ENCODE data around the gene ARL16. TPM values are rescaled to one million over a fixed set of nuclear protein-coding genes. Genes with fewer than 3 reads are reported as not detected.

ARL16 gene
- total RNA-seq, 1 experiment from 2014 or later = 41.7 TPM

DNA sequence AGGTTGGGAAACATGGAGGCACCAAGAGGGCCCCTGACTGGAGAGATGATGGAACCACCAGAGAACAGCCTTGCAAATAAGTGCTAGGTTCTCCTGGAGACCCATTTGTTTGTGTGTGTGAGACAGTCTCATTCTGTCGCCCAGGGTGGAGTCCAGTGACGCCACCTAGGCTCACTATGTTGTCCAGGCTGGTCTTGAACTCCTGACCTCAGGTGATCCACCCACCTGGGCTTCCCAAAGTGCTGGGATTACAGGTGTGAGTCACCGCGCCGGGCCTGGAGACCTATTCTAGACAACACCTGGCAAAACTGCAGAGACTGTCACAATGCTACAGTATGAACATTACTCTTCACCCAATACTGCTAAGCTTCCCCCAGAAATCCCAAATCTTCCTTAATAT, 48.2 kb downstream of the ARL16 start:
- intact Hi-C loops (cut with micrococcal nuclease; ENCODE audit: unreplicated experiment) = loop anchor here (5.0 kb wide), 2 partner anchors 47 to 77 kb away; partner anchors contain the start of genes ARL16, HGS and SLC25A10
- Histone ChIP-seq H3K4me2 (peak overlapping the region; percentile 91), H3K27ac (no peak overlapping the region), H3K4me1 (replicated peaks; ENCODE audit: insufficient read depth) (peaks cover 11% of the 10 kb centered on the region; the same call in 1 of the 2 replicates), H2AFZ (no peak overlapping the region), H3K79me2 (ENCODE audit: low read depth) (peaks cover 54% of the 10 kb centered on the region), H3K4me3 (peak overlapping the region; percentile 96; the same call in 1 of the 2 replicates), H3K9me3 (ENCODE audit: insufficient read depth, low read depth) (no peaks in the 10 kb centered on the region), H3K36me3 (ENCODE audit: low read depth) (no peaks in the 10 kb centered on the region), H3F3A (ENCODE audit: insufficient read depth, low read depth) (peaks cover 10% of the 10 kb centered on the region; the same call in 1 of the 2 replicates), H3K9me2 (ENCODE audit: insufficient read depth) (no peaks in the 10 kb centered on the region), H3K27me3 (ENCODE audit: insufficient read depth, low read depth) (no peaks in the 10 kb centered on the region), H4K20me1 (ENCODE audit: insufficient read depth) (peaks cover 39% of the 10 kb centered on the region)
- POLR2A ChIA-PET (ENCODE audit: unreplicated experiment) = no interaction called here
- no TSS peak for BruUV-seq (replicated peaks)
- TF ChIP-seq CTCF (conservative IDR thresholded peaks at IDR 0.05) = no peak
- no peak for TF ChIP-seq EZH2 (IDR thresholded peaks at IDR 0.05; ENCODE audit: low read depth)
- DNase-seq = peak; percentile 59 to 67
- CTCF ChIA-PET = no interaction called here

GRCh38 chr17:81631482-81631881, 52.1 kb downstream of the ARL16 start:
- Histone ChIP-seq H4K20me1 (ENCODE audit: insufficient read depth) (peaks cover 42% of the 10 kb centered on the region), H3K9me2 (ENCODE audit: insufficient read depth) (no peaks in the 10 kb centered on the region), H3K27ac (no peak overlapping the region), H3K9me3 (ENCODE audit: insufficient read depth, low read depth) (no peaks in the 10 kb centered on the region), H3K4me3 (no peak overlapping the region), H3K4me1 (replicated peaks; ENCODE audit: insufficient read depth) (peaks cover 6% of the 10 kb centered on the region; the same call in 1 of the 2 replicates), H2AFZ (no peak overlapping the region), H3K79me2 (ENCODE audit: low read depth) (peaks cover 57% of the 10 kb centered on the region), H3K36me3 (ENCODE audit: low read depth) (0 out of 2 replicates have a peak, but pooled peaks cover 4% of the 10 kb centered on the region), H3F3A (ENCODE audit: insufficient read depth, low read depth) (peaks cover 10% of the 10 kb centered on the region; the same call in 1 of the 2 replicates), H3K4me2 (no peak overlapping the region), H3K27me3 (ENCODE audit: insufficient read depth, low read depth) (no peaks in the 10 kb centered on the region)
- DNase-seq = no peak
- TF ChIP-seq EZH2 (IDR thresholded peaks at IDR 0.05; ENCODE audit: low read depth) (no peak), CTCF (conservative IDR thresholded peaks at IDR 0.05) (no peak)
- CTCF ChIA-PET = no interaction called here
- POLR2A ChIA-PET (ENCODE audit: unreplicated experiment) = interaction anchor here (0.6 kb wide), 1 partner anchor 123 kb away, joined by 14 read pairs; no protein-coding TSS in a partner anchor
- BruUV-seq (replicated peaks) = no TSS peak
- intact Hi-C loops (cut with micrococcal nuclease; ENCODE audit: unreplicated experiment) = no loop called here

Small RNAs within 50 kb of the gene (microRNA-seq; reads per million reads assigned to microRNA genes)
- not detected for gene MIR6786 (ENCODE audit: borderline number of aligned reads, borderline replicate concordance)

Other genes starting within 250 kb of the ARL16 start
- gene ACTG1, start 171.0 kb downstream of the ARL16 start, total RNA-seq (2021) = 3,629 and 4,502 TPM in 2 replicates
- 4.3 and 11.5 TPM in 2 replicates for gene FSCN2, start 155.4 kb downstream of the ARL16 start, total RNA-seq (2021)
- gene FAAP100, start 131.4 kb downstream of the ARL16 start, total RNA-seq (2021) = 34.0 and 43.8 TPM in 2 replicates
- 154 and 208 TPM in 2 replicates for gene NPLOC4, start 46.7 kb downstream of the ARL16 start, total RNA-seq (2021)
- gene TSPAN10, start 46.6 kb downstream of the ARL16 start, total RNA-seq (2021) = 8.6 and 15.0 TPM in 2 replicates
- 0.68 and 1.3 TPM in 2 replicates for gene PDE6G, start 27.3 kb downstream of the ARL16 start, total RNA-seq (2021)
- 40.2 and 66.0 TPM in 2 replicates for gene OXLD1, start 17.2 kb downstream of the ARL16 start, total RNA-seq (2021)
- 29.3 and 30.0 TPM in 2 replicates for gene CCDC137, start 17.1 kb downstream of the ARL16 start, total RNA-seq (2021)
- gene HGS, start 214 bp upstream of the ARL16 start, total RNA-seq (2021) = 149 and 166 TPM in 2 replicates
- 98.6 and 142 TPM in 2 replicates for gene MRPL12, start 19.6 kb upstream of the ARL16 start, total RNA-seq (2021)
- 83.6 and 86.5 TPM in 2 replicates for gene SLC25A10, start 28.5 kb upstream of the ARL16 start, total RNA-seq (2021)
- gene GCGR, start 120.4 kb upstream of the ARL16 start, total RNA-seq (2021) = not detected in 2 replicates
- 53.8 and 84.0 TPM in 2 replicates for gene MCRIP1, start 149.5 kb upstream of the ARL16 start, total RNA-seq (2021)
- not detected in 2 replicates for gene PPP1R27, start 151.3 kb upstream of the ARL16 start, total RNA-seq (2021)
- gene P4HB, start 176.7 kb upstream of the ARL16 start, total RNA-seq (2021) = 636 and 782 TPM in 2 replicates
- gene ARHGDIA, start 187.5 kb upstream of the ARL16 start, total RNA-seq (2021) = 242 and 309 TPM in 2 replicates
- gene ALYREF, start 207.8 kb upstream of the ARL16 start, total RNA-seq (2021) = 138 and 156 TPM in 2 replicates
- gene ANAPC11, start 207.9 kb upstream of the ARL16 start, total RNA-seq (2021) = 187 and 256 TPM in 2 replicates
- 0.83 and 1.1 TPM in 2 replicates for gene NPB, start 218.4 kb upstream of the ARL16 start, total RNA-seq (2021)
- 54.7 and 82.2 TPM in 2 replicates for gene PCYT2, start 227.6 kb upstream of the ARL16 start, total RNA-seq (2021)
- gene SIRT7, start 234.4 kb upstream of the ARL16 start, total RNA-seq (2021) = 78.3 and 98.5 TPM in 2 replicates
- gene MAFG, start 243.9 kb upstream of the ARL16 start, total RNA-seq (2021) = 79.5 and 85.9 TPM in 2 replicates